Mesothelial cell of epicardium (in vitro differentiated cells): Measurements from ENCODE around the gene RNF187. TPM values are rescaled to one million over a fixed set of nuclear protein-coding genes. Genes with fewer than 3 reads are reported as not detected.

Experiments used
- DNase-seq, 2 experiments: peaks; one replicate each; pipeline ENCODE4 v3.0.0; 2021; ENCODE audit warnings: low spot score in 2 of 2; ENCODE audit not compliant: unreplicated experiment in 2 of 2
- H3K27ac Mint-ChIP-seq: 2 replicates; pipeline ENCODE4 v1.8.0; 2021; ENCODE audit warnings: mixed read lengths
- H3K27me3 Mint-ChIP-seq: 2 replicates; pipeline ENCODE4 v1.8.0; 2021; ENCODE audit warnings: low read depth, mixed read lengths
- H3K36me3 Mint-ChIP-seq: 2 replicates; pipeline ENCODE4 v1.8.0; 2021; ENCODE audit warnings: mixed read lengths
- H3K4me1 Mint-ChIP-seq: 2 replicates; pipeline ENCODE4 v1.8.0; 2021; ENCODE audit warnings: mixed read lengths
- H3K4me3 Mint-ChIP-seq: 2 replicates; pipeline ENCODE4 v1.8.0; 2021; ENCODE audit warnings: mild to moderate bottlenecking, moderate library complexity, mixed read lengths
- H3K9me3 Mint-ChIP-seq: 2 replicates; pipeline ENCODE4 v1.8.0; 2021; ENCODE audit warnings: mixed read lengths
- total RNA-seq: library from RNA; stranded (reverse); gene quantifications from 3 replicates; pipeline ENCODE4 v1.2.1, GENCODE V29; 2021
- TF ChIP-seq, protein P1 (sequence below): fragments of 200-600 bp; sonication (generic); IDR thresholded peaks from one replicate; pipeline ENCODE4 v1.5.0; 2021; ENCODE audit warnings: antibody characterized with exemption; ENCODE audit not compliant: unreplicated experiment

Gene RNF187
- total RNA-seq, 1 donor from 2014 or later, result 85.1 TPM

DNA sequence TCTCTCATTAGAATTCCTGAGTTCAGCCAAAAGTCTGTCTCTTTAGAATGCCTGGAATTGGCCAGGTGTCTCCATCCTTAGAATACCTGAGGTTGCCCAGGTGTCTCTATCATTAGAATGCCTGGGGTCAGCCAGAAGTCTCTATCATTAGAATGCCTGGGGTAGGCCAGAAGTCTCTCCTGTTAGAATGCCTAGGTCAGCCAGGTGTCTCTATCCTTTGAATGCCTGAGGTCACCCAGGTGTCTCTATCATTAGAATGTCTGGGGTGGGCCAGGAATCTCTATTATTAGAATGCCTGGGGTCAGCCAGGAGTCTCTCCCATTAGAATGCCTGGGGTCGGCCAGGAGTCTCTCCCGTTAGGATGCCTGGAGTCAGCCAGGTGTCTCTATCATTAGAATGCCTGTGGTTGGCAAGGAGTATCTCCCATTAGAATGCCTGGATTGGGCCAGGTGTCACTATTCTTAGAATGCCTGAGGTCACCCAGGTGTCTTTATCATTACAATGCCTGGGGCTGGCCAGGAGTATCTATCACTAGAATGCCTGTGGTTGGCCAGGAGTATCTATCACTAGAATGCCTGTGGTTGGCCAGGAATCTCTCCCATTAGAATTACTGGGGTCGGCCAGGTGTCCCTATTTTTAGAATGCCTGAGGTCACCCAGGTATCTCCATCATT lies 43.0 kb downstream of the RNF187 start:
- H3K4me3 Mint-ChIP-seq, result no peak overlapping the region
- H3K27ac Mint-ChIP-seq, result no peak overlapping the region
- H3K27me3 Mint-ChIP-seq, result peaks cover 3% of the 10 kb centered on the region
- TF ChIP-seq, protein P1, sequence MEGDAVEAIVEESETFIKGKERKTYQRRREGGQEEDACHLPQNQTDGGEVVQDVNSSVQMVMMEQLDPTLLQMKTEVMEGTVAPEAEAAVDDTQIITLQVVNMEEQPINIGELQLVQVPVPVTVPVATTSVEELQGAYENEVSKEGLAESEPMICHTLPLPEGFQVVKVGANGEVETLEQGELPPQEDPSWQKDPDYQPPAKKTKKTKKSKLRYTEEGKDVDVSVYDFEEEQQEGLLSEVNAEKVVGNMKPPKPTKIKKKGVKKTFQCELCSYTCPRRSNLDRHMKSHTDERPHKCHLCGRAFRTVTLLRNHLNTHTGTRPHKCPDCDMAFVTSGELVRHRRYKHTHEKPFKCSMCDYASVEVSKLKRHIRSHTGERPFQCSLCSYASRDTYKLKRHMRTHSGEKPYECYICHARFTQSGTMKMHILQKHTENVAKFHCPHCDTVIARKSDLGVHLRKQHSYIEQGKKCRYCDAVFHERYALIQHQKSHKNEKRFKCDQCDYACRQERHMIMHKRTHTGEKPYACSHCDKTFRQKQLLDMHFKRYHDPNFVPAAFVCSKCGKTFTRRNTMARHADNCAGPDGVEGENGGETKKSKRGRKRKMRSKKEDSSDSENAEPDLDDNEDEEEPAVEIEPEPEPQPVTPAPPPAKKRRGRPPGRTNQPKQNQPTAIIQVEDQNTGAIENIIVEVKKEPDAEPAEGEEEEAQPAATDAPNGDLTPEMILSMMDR, result no peak
- no peaks in the 10 kb centered on the region for H3K4me1 Mint-ChIP-seq
- no peaks in the 10 kb centered on the region for H3K36me3 Mint-ChIP-seq
- peaks cover 51% of the 10 kb centered on the region for H3K9me3 Mint-ChIP-seq
- DNase-seq, result no peak

DNA sequence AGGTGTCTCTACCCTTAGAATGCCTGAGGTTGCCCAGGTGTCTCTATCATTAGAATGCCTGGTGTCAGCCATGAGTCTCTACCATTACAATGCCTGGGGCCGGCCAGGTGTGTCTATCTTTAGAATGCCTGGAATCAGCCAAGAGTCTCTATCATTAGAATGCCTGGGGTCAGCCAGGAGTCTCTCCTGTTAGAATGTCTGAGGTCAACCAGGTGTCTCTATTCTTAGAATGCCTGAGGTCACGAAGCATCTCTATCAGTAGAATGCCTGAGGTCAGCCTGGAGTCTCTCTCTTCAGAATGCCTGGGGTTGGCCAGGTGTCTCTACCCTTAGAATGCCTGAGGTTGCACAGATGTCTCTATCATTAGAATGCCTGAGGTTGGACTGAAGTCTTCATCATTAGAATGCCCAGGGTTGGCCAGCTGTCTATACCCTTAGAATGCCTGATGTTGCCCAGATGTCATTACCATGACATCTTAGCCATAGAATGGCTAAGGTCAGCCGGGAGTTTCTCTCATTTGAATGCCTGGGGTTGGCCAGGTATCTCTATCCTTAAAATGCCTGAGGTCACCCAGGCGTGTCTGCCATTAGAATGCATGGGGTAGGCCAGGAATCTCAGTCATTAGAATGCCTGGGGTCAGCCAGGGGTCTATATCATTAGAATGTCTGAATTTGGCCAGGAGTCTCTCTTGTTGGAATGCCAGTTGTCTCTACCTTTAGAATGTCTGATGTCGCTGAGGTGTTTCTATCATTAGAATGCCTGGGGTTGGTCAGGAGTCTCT lies 44.0 kb downstream of the RNF187 start:
- Mint-ChIP-seq H3K27me3 (peaks cover 3% of the 10 kb centered on the region), H3K4me1 (no peaks in the 10 kb centered on the region), H3K9me3 (peaks cover 58% of the 10 kb centered on the region), H3K27ac (no peak overlapping the region), H3K4me3 (no peak overlapping the region), H3K36me3 (no peaks in the 10 kb centered on the region)
- TF ChIP-seq, protein P1, result no peak
- DNase-seq, result no peak

DNA sequence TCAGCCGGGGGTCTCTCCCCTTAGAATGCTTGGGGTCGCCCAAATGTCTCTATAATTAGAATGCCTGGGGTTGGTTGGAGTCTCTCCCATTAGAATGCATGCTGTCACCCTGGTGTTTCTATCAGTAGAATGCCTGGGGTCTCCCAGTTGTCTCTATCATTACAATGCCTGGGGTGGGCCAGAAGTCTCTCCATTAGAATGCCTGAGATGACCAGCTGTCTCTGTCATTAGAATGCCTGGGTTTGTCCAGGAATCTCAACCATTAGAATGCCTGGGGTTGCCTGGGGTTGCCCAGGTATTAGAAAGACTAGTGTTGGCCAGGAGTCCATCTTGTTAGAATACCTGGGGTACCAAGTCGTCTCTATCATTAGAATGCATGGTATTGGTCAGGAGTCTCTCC lies 51.6 kb downstream of the RNF187 start:
- Mint-ChIP-seq H3K27ac (no peak overlapping the region), H3K36me3 (no peaks in the 10 kb centered on the region), H3K4me3 (no peak overlapping the region), H3K9me3 (peaks cover 92% of the 10 kb centered on the region), H3K27me3 (no peaks in the 10 kb centered on the region), H3K4me1 (no peaks in the 10 kb centered on the region)
- no peak for DNase-seq
- TF ChIP-seq, protein P1, result no peak

- Mint-ChIP-seq H3K27me3 (no peaks in the 10 kb centered on the region), H3K27ac (no peak overlapping the region), H3K4me1 (no peaks in the 10 kb centered on the region), H3K4me3 (no peak overlapping the region), H3K9me3 (peaks cover 82% of the 10 kb centered on the region), H3K36me3 (no peaks in the 10 kb centered on the region)
- TF ChIP-seq, protein P1, result no peak
- no peak for DNase-seq
Measured at GRCh38 chr1:228540161-228540917, 53.2 kb downstream of the RNF187 start.

DNA sequence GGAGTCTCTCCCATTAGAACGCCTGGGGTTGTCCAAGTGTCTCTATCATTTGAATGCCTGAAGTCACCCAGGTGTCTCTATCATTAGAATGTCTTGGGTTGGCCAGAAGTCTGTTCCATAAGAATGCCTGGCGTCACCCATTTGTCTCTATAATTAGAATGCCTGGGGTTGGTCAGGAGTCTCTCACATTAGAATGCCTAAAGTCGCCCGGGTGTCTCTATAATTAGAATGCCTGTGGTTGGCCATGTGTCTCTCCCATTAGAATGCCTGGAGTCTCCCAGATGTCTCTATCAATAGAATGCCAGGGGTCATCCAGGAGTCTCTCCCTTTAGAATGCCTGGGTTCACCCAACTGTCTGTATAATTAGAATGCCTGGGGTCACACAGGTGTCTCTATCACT lies 54.5 kb downstream of the RNF187 start:
- Mint-ChIP-seq H3K27me3 (no peaks in the 10 kb centered on the region), H3K4me3 (no peak overlapping the region), H3K9me3 (peaks cover 69% of the 10 kb centered on the region), H3K4me1 (no peaks in the 10 kb centered on the region), H3K27ac (no peak overlapping the region), H3K36me3 (no peaks in the 10 kb centered on the region)
- TF ChIP-seq, protein P1, result no peak
- no peak for DNase-seq
